Fibroblast of skin of left quadriceps (primary cell): ENCODE measurements around the gene CXCL10.

Source experiments
- DNase-seq, 2 experiments: peaks; one replicate each; pipeline ENCODE4 v3.0.0-alpha.2; 2013; ENCODE audit warnings: low read depth in 2 of 2

CXCL10 gene

DNA sequence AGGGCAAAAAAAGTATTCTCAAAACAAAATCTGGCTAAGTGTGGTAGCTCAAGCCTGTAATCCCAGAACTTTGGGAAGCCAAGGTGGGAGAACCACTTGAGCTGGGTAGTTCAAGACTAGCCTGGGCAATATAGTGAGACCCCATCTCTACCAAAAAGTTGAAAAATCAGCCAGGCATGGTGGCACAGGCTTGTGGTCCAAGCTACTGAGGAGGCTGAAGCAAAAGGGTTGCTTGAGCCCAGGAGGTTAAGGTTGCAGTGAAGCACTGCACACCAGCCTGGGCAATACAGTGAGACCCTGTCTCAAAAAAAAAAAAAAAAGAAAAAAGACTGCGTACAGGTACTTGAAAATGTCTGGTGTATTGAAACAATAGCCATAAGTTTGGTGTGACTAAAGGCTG, 30.8 kb downstream of the CXCL10 start:
- DNase-seq: no peak

- no peak for DNase-seq
These were observed 33.3 kb downstream of the CXCL10 start for GRCh38 chr4:75989846-75990528.

- DNase-seq: peak; percentile 69 to 70
These were observed 38.2 kb downstream of the CXCL10 start for GRCh38 chr4:75985116-75985515.

GRCh38 chr4:75980576-75980975, 42.7 kb downstream of the CXCL10 start:
- DNase-seq: no peak

DNA sequence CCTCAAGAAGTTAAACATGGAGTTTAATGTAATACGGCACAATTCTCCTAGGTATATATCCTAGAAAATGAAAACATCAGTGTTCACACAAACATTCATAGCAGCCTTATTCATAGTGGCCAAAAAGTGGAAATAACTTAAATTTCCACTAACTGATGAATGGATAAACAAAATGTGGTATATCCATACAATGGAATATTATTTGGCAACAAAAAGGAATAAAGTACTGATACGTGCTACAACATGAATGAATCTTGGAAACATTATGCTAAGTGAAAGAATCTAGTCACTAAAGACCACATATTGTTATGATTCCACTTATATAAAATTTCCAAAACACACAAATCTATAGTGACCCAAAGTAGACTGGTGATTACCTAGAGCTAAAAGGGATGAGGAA, 47.1 kb downstream of the CXCL10 start:
- no peak for DNase-seq

- DNase-seq: no peak
These were observed 49.5 kb downstream of the CXCL10 start for GRCh38 chr4:75973766-75974165.
